Glutamatergic neuron (in vitro differentiated cells): ENCODE data around the gene ZNF747. TPM values are rescaled to one million over a fixed set of nuclear protein-coding genes. Genes with fewer than 3 reads are reported as not detected.

Experiments used
- DNase-seq: peaks from one replicate; pipeline ENCODE4 v3.0.0; 2022
- H3K27ac Mint-ChIP-seq: one replicate; pipeline ENCODE4 v1.8.0; 2020; ENCODE audit warnings: mild to moderate bottlenecking, mixed read lengths, inconsistent platforms; ENCODE audit not compliant: unreplicated experiment
- H3K27me3 Mint-ChIP-seq: one replicate; pipeline ENCODE4 v1.8.0; 2020; ENCODE audit warnings: mild to moderate bottlenecking, moderate library complexity, mixed read lengths, inconsistent platforms; ENCODE audit not compliant: unreplicated experiment
- H3K36me3 Mint-ChIP-seq: one replicate; pipeline ENCODE4 v1.8.0; 2020; ENCODE audit warnings: mild to moderate bottlenecking, mixed read lengths, inconsistent platforms; ENCODE audit not compliant: unreplicated experiment
- H3K4me1 Mint-ChIP-seq: one replicate; pipeline ENCODE4 v1.8.0; 2020; ENCODE audit warnings: mild to moderate bottlenecking, low read depth, mixed read lengths, inconsistent platforms; ENCODE audit not compliant: unreplicated experiment
- H3K4me3 Mint-ChIP-seq: one replicate; pipeline ENCODE4 v1.8.0; 2020; ENCODE audit warnings: mild to moderate bottlenecking, mixed read lengths, inconsistent platforms; ENCODE audit not compliant: unreplicated experiment
- H3K9me3 Mint-ChIP-seq: one replicate; pipeline ENCODE4 v1.8.0; 2020; ENCODE audit warnings: mild to moderate bottlenecking, moderate library complexity, mixed read lengths, inconsistent platforms; ENCODE audit not compliant: unreplicated experiment
- CTCF ChIP-seq: fragments of 200-600 bp; sonication (generic); IDR thresholded peaks from one replicate; pipeline ENCODE4 v1.5.0; 2021; ENCODE audit not compliant: partially characterized antibody, unreplicated experiment
- total RNA-seq: library from RNA; stranded (reverse); fragmentation: NEBNext Ultra II Directional; extraction: Animal tissue kit (Norgen Biotek cat#: 25700); gene quantifications from one replicate; pipeline ENCODE4 v1.2.1, GENCODE V29; 2021; ENCODE audit not compliant: unreplicated experiment

ZNF747 gene
- total RNA-seq, 1 donor from 2014 or later = 15.1 TPM

GRCh38 chr16:30521476-30521872 lies 13.2 kb downstream of the ZNF747 start:
- H3K4me3 Mint-ChIP-seq = no peak overlapping the region
- H3K27me3 Mint-ChIP-seq = peaks cover 8% of the 10 kb centered on the region
- peaks cover 5% of the 10 kb centered on the region for H3K9me3 Mint-ChIP-seq
- H3K4me1 Mint-ChIP-seq = peaks cover 2% of the 10 kb centered on the region
- no peak for TF ChIP-seq CTCF
- H3K36me3 Mint-ChIP-seq = no peaks in the 10 kb centered on the region
- H3K27ac Mint-ChIP-seq = no peak overlapping the region
- DNase-seq = no peak

- TF ChIP-seq CTCF = no peak
- DNase-seq = no peak
- Mint-ChIP-seq H3K4me3 (no peak overlapping the region), H3K4me1 (no peaks in the 10 kb centered on the region), H3K27me3 (peaks cover 3% of the 10 kb centered on the region), H3K36me3 (no peaks in the 10 kb centered on the region), H3K9me3 (peaks cover 2% of the 10 kb centered on the region), H3K27ac (no peak overlapping the region)
These were observed 15.3 kb downstream of the ZNF747 start for GRCh38 chr16:30519120-30520049.

GRCh38 chr16:30518552-30518951 lies 16.1 kb downstream of the ZNF747 start:
- Mint-ChIP-seq H3K27me3 (peaks cover 3% of the 10 kb centered on the region), H3K27ac (no peak overlapping the region), H3K9me3 (peaks cover 2% of the 10 kb centered on the region), H3K36me3 (no peaks in the 10 kb centered on the region), H3K4me1 (no peaks in the 10 kb centered on the region), H3K4me3 (no peak overlapping the region)
- no peak for TF ChIP-seq CTCF
- DNase-seq = no peak

- Mint-ChIP-seq H3K36me3 (no peaks in the 10 kb centered on the region), H3K27ac (no peak overlapping the region), H3K4me1 (no peaks in the 10 kb centered on the region), H3K27me3 (peaks cover 7% of the 10 kb centered on the region), H3K4me3 (no peak overlapping the region), H3K9me3 (peaks cover 2% of the 10 kb centered on the region)
- TF ChIP-seq CTCF = no peak
- DNase-seq = no peak
These were observed 19.4 kb downstream of the ZNF747 start for GRCh38 chr16:30515275-30515674.

GRCh38 chr16:30511509-30511908 lies 23.1 kb downstream of the ZNF747 start:
- no peaks in the 10 kb centered on the region for H3K36me3 Mint-ChIP-seq
- H3K4me3 Mint-ChIP-seq = no peak overlapping the region
- DNase-seq = no peak
- no peak for TF ChIP-seq CTCF
- H3K9me3 Mint-ChIP-seq = no peaks in the 10 kb centered on the region
- peaks cover 4% of the 10 kb centered on the region for H3K27me3 Mint-ChIP-seq
- no peak overlapping the region for H3K27ac Mint-ChIP-seq
- H3K4me1 Mint-ChIP-seq = no peaks in the 10 kb centered on the region
